SU-DHL-6 (cell line): Measurements from ENCODE around the gene COBL.

Experiments used
- H2AFZ ChIP-seq: fragments of 200-600 bp; sonication (generic); 2 replicates; pipeline ENCODE4 v1.6.1; 2014; ENCODE audit warnings: low read depth, mild to moderate bottlenecking, moderate library complexity, mixed read lengths, antibody characterized with exemption, low read length; ENCODE audit not compliant: severe bottlenecking
- H3F3A ChIP-seq: fragments of 200-600 bp; shearing (Covaris generic); 2 replicates; pipeline ENCODE4 v1.6.0; 2016; ENCODE audit warnings: antibody characterized with exemption, mild to moderate bottlenecking; ENCODE audit not compliant: insufficient read depth
- H3K27ac ChIP-seq: fragments of 200-600 bp; sonication (generic); 2 replicates; pipeline ENCODE4 v1.5.1; 2016; ENCODE audit warnings: low read depth, mild to moderate bottlenecking, low read length, moderate library complexity, mixed read lengths
- H3K27me3 ChIP-seq: fragments of 200-600 bp; sonication (generic), shearing (Covaris generic); 2 replicates; pipeline ENCODE4 v1.6.0; 2014; ENCODE audit warnings: mild to moderate bottlenecking, low read length
- H3K36me3 ChIP-seq: fragments of 200-600 bp; sonication (generic); 2 replicates; pipeline ENCODE4 v1.6.1; 2014; ENCODE audit warnings: mild to moderate bottlenecking, low read length, mixed read lengths
- H3K4me2 ChIP-seq: fragments of 300-600, 200-600 bp; shearing (Covaris generic), sonication (generic); 2 replicates; pipeline ENCODE4 v1.6.0; 2014; ENCODE audit warnings: low read length, low read depth, mild to moderate bottlenecking; ENCODE audit not compliant: poor library complexity, severe bottlenecking
- H3K4me3 ChIP-seq: fragments of 200-600 bp; sonication (generic); 2 replicates; pipeline ENCODE4 v1.5.1; 2014; ENCODE audit warnings: antibody characterized with exemption, low read length, mild to moderate bottlenecking, mixed read lengths; ENCODE audit not compliant: insufficient read depth, poor library complexity, severe bottlenecking
- H3K79me2 ChIP-seq: fragments of 200-600 bp; sonication (generic); 2 replicates; pipeline ENCODE4 v1.6.1; 2014; ENCODE audit warnings: mild to moderate bottlenecking, low read length, moderate library complexity; ENCODE audit not compliant: insufficient read depth
- H3K9ac ChIP-seq: fragments of 200-600 bp; sonication (generic); 2 replicates; pipeline ENCODE4 v1.7.0; 2014; ENCODE audit warnings: mild to moderate bottlenecking, low read length
- H3K9me2 ChIP-seq: fragments of 200-600 bp; sonication (generic); replicated peaks from 2 replicates; pipeline ENCODE4 v1.6.1; 2014; ENCODE audit warnings: low read length; ENCODE audit not compliant: insufficient read depth
- H3K9me3 ChIP-seq: fragments of 200-600 bp; sonication (generic); 2 replicates; pipeline ENCODE4 v1.6.1; 2014; ENCODE audit warnings: low read length, mixed read lengths; ENCODE audit not compliant: insufficient read depth
- H4K20me1 ChIP-seq: fragments of 200-600 bp; sonication (generic); 2 replicates; pipeline ENCODE4 v1.6.1; 2014; ENCODE audit warnings: low read depth, mild to moderate bottlenecking, antibody characterized with exemption, low read length, moderate library complexity, mixed read lengths
- CTCF ChIP-seq: fragments of 200-600 bp; sonication (generic); IDR thresholded peaks from one replicate; pipeline ENCODE4 v1.5.1; 2017; ENCODE audit warnings: antibody characterized with exemption, mild to moderate bottlenecking, low read length, moderate library complexity; ENCODE audit not compliant: insufficient read depth, poor library complexity, severe bottlenecking
- EZH2phosphoT487 ChIP-seq: fragments of 200-600 bp; sonication (generic), shearing (Covaris generic); conservative IDR thresholded peaks from 2 replicates; pipeline ENCODE4 v1.6.1; 2018; ENCODE audit warnings: mild to moderate bottlenecking, antibody characterized with exemption, low read length, moderate library complexity, mixed read lengths

Gene COBL

GRCh38 chr7:50985096-50985495 lies 331.5 kb downstream of the COBL start:
- no peak overlapping the region for H2AFZ ChIP-seq
- H3F3A ChIP-seq, result no peaks in the 10 kb centered on the region
- no peak overlapping the region for H3K9ac ChIP-seq
- no peaks in the 10 kb centered on the region for H3K9me2 ChIP-seq
- no peak overlapping the region for H3K4me3 ChIP-seq
- H3K9me3 ChIP-seq, result no peaks in the 10 kb centered on the region
- H3K27me3 ChIP-seq, result no peaks in the 10 kb centered on the region
- no peak overlapping the region for H3K4me2 ChIP-seq
- no peak overlapping the region for H3K27ac ChIP-seq
- no peaks in the 10 kb centered on the region for H3K36me3 ChIP-seq
- TF ChIP-seq EZH2phosphoT487 (no peak), CTCF (no peak)
- H3K79me2 ChIP-seq, result no peaks in the 10 kb centered on the region
- no peaks in the 10 kb centered on the region for H4K20me1 ChIP-seq

- TF ChIP-seq CTCF (no peak), EZH2phosphoT487 (no peak)
- Histone ChIP-seq H3K4me2 (no peak overlapping the region), H3K4me3 (no peak overlapping the region)
Observed at GRCh38 chr7:50983850-50984249, 332.8 kb downstream of the COBL start.

GRCh38 chr7:50982626-50983025 lies 334.0 kb downstream of the COBL start:
- Histone ChIP-seq H4K20me1 (no peaks in the 10 kb centered on the region), H3K9ac (no peak overlapping the region), H3K4me3 (no peak overlapping the region), H2AFZ (no peak overlapping the region), H3K27ac (no peak overlapping the region), H3F3A (no peaks in the 10 kb centered on the region), H3K27me3 (no peaks in the 10 kb centered on the region), H3K36me3 (no peaks in the 10 kb centered on the region), H3K4me2 (no peak overlapping the region), H3K9me3 (no peaks in the 10 kb centered on the region), H3K9me2 (no peaks in the 10 kb centered on the region), H3K79me2 (no peaks in the 10 kb centered on the region)
- TF ChIP-seq EZH2phosphoT487, result no peak
- TF ChIP-seq CTCF, result no peak

More at GRCh38 chr7:50983850-50984249, 332.8 kb downstream of the COBL start:
- H3K36me3 ChIP-seq, result no peaks in the 10 kb centered on the region
- no peak overlapping the region for H2AFZ ChIP-seq
- no peaks in the 10 kb centered on the region for H3K9me3 ChIP-seq
- no peaks in the 10 kb centered on the region for H3F3A ChIP-seq
- no peaks in the 10 kb centered on the region for H3K27me3 ChIP-seq
- H3K9me2 ChIP-seq, result no peaks in the 10 kb centered on the region
- no peaks in the 10 kb centered on the region for H3K79me2 ChIP-seq
- no peak overlapping the region for H3K27ac ChIP-seq
- H3K9ac ChIP-seq, result no peak overlapping the region
- H4K20me1 ChIP-seq, result no peaks in the 10 kb centered on the region
